Kidney (tissue), 14 donors: ENCODE measurements around the gene NEK6. TPM values are rescaled to one million over a fixed set of nuclear protein-coding genes. Genes with fewer than 3 reads are reported as not detected.

Experiments used
- DNase-seq, 5 donors: peaks; one replicate each; pipeline ENCODE4 v3.0.0-alpha.2; 2013 to 2020
- FAIRE-seq: peaks from 2 replicates; lab custom pipeline; 2012; peaks lifted over from hg19 to GRCh38; lab: Jason Lieb, UNC
- H3K27ac ChIP-seq, 2 donors: one replicate each; pipeline ENCODE4 v1.7.0; 2013; ENCODE audit warnings: low read depth in 2 of 2, low read length in 2 of 2, inconsistent platforms in 1 of 2
- H3K27me3 ChIP-seq: one replicate; pipeline ENCODE4 v1.7.1; 2013; ENCODE audit warnings: low read length, inconsistent platforms; ENCODE audit not compliant: control insufficient read depth, insufficient read depth
- H3K36me3 ChIP-seq, 3 donors: one replicate each; pipeline versions ENCODE4 v1.7.0 to v1.7.1; 2013; ENCODE audit warnings: low read length in 3 of 3, control low read depth in 1 of 3, inconsistent platforms in 1 of 3; ENCODE audit not compliant: insufficient read depth in 3 of 3, control insufficient read depth in 2 of 3
- H3K4me1 ChIP-seq, 3 donors: one replicate each; pipeline versions ENCODE4 v1.7.0 to v1.7.1; 2013; ENCODE audit warnings: low read length in 3 of 3, inconsistent platforms in 1 of 3, low read depth in 1 of 3; ENCODE audit not compliant: control insufficient read depth in 2 of 3, insufficient read depth in 2 of 3
- H3K4me3 ChIP-seq, 3 donors: one replicate each; pipeline versions ENCODE4 v1.7.0 to v1.8.1; 2013; ENCODE audit warnings: low read length in 3 of 3, control low read depth in 1 of 3, inconsistent platforms in 1 of 3
- H3K9ac ChIP-seq, 3 donors: one replicate each; pipeline versions ENCODE4 v1.7.0 to v1.7.1; 2013; ENCODE audit warnings: low read length in 3 of 3, control low read depth in 1 of 3, inconsistent platforms in 1 of 3
- H3K9me3 ChIP-seq, 3 donors: one replicate each; pipeline versions ENCODE4 v1.7.0 to v1.7.1; 2013; ENCODE audit warnings: low read length in 3 of 3, control low read depth in 1 of 3, inconsistent platforms in 1 of 3; ENCODE audit not compliant: control insufficient read depth in 2 of 3, insufficient read depth in 1 of 3
- CTCF ChIP-seq: IDR thresholded peaks from 3 replicates; pipeline ENCODE4 v1.5.1; 2012; ENCODE audit warnings: mild to moderate bottlenecking, moderate library complexity, borderline replicate concordance; ENCODE audit not compliant: insufficient read depth; ENCODE audit errors: extremely low read depth
- intact Hi-C: fragments of 100-400 bp; cut with DNase I; formaldehyde crosslinking; loops from one replicate; pipeline ENCODE4 v1.11.1; 2022
- polyA plus RNA-seq: library from polyadenylated mRNA; stranded (reverse); fragments of 350-450 nt; fragmentation: Illumina TruSeq; extraction: RNeasy Lipid Tissue Mini Kit (QIAGEN cat#74804); gene quantifications from one replicate; pipeline ENCODE4 v1.2.3, GENCODE V29; 2014; ENCODE audit warnings: low read depth, low replicate concordance; ENCODE audit not compliant: insufficient read depth
- total RNA-seq: library from RNA; stranded (reverse); fragmentation: NEBNext Ultra II Directional; extraction: Animal tissue kit (Norgen Biotek cat#: 25700); gene quantifications from one replicate; pipeline ENCODE4 v1.2.1, GENCODE V29; 2021
- donor health status: control.
- donor health status: control.
- donor health status: control.
- donor health status: control.
- donor health status: control.
- donor health status: DM: yes; HTN: yes; CAD: no.
- donor health status: Normal renal cell carcinoma (clear cell type).

NEK6 gene
- total and polyA plus RNA-seq, 2 donors from 2014 or later = 14.9 to 82.1 TPM

DNA sequence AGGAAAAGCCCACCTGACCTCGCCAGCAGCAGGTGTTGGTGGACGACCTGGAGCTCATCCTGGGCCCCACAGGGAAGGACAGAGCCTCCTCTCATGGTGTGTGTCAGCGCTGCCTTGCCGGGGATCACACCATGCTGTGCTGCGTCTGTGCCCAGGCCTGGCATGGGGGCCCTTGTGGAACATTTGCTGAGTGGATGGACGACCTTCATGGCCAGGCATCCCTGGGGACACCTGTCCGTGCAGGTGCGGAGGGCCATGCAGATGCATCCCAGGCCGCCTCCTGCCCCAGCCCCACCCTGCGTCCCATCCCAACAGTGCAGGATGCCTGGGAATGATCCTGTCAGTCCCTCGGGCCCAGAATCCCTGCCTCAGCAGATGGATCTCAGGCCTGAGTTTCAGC is 73.8 kb downstream of the NEK6 start:
- no peak for TF ChIP-seq CTCF

DNA sequence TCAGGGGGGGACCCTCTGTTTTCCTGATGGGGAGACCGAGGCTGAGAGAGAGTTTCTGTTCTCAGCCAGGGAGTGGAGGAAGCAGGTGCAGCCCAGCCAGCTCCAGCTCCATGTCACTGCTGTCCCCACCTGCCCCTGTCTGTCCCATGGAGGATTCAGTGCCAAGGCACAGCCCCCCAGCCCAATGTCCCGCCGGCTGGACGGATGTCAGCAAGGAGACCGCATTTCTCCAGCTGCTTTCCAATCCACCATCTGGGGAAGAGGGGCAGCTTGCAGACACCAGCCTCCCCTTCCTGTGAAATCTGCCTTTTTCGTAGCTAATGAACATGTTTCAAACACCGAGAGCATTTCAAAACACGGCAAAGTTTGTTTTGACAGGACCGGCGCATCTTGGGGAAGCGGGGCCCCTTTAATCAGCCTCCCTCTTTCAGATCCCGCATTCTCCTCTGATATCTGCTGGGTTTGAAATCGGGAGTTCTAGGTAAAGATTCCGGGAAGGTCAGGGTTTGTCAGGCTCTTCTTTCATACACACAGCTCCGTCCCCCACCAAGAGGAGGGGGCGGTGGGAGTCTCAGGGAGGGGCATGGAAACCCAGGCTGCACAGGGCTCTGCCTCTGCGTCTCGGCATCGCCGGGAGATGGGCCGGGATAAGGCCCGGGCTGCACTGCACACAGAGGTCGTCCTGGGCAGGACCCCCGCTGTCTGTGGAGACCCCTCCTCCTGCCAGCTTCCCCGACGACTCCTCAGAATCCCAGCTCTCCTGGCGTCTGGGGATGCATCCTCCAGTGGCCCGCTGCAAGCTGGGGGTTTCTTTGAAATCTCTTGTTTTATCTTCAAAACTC is 74.8 kb downstream of the NEK6 start:
- FAIRE-seq = no peak
- no peaks in the 10 kb centered on the region for H3K27me3 ChIP-seq
- peaks cover 2 to 10% (median 8%) of the 10 kb centered on the region in 3 donors for H3K36me3 ChIP-seq
- peaks cover 2 to 3% (median 2%) of the 10 kb centered on the region in 3 donors for H3K9me3 ChIP-seq
- intact Hi-C loops = no loop called here
- DNase-seq = peak in 3 of 5 donors; percentile 23 to 27 (median 26)
- no peaks in the 10 kb centered on the region for H3K4me1 ChIP-seq
- no peak overlapping the region for H3K9ac ChIP-seq
- H3K27ac ChIP-seq = no peak overlapping the region
- no peak overlapping the region for H3K4me3 ChIP-seq
- TF ChIP-seq CTCF = no peak

More for the DNA sequence above, 73.8 kb downstream of the NEK6 start:
- H3K9ac ChIP-seq = no peak overlapping the region
- peaks cover 0 to 9% (median 5%) of the 10 kb centered on the region in 3 donors for H3K36me3 ChIP-seq
- intact Hi-C loops = no loop called here
- H3K27ac ChIP-seq = no peak overlapping the region
- FAIRE-seq (no peak), DNase-seq (no peak)
- H3K4me3 ChIP-seq = no peak overlapping the region
- H3K4me1 ChIP-seq = no peaks in the 10 kb centered on the region
- no peaks in the 10 kb centered on the region for H3K27me3 ChIP-seq
- H3K9me3 ChIP-seq = no peaks in the 10 kb centered on the region

DNA sequence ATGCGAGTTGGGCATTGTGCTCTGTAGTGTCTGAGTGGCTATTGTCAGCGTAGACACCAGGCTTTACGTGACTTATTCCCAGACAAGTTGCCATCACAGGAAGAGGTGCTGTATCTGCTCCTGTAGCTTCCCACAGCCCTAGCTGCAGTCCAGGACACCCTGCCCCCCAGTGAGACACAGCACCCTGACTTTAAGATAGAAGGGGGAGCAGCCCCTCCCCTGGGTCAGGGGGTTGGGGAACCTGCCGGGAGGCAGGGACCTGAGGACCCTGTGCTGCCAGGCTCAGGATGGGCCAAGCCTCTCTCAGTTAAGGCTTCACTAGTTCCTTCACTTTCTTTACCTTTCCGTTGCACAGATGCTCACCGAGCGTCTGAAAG is 75.4 kb downstream of the NEK6 start:
- no peaks in the 10 kb centered on the region for H3K4me1 ChIP-seq
- H3K36me3 ChIP-seq = peaks cover 3 to 12% (median 6%) of the 10 kb centered on the region in 3 donors
- H3K27ac ChIP-seq = no peak overlapping the region
- DNase-seq = no peak
- no peaks in the 10 kb centered on the region for H3K27me3 ChIP-seq
- FAIRE-seq = no peak
- H3K9ac ChIP-seq = no peak overlapping the region
- no peak for TF ChIP-seq CTCF
- intact Hi-C loops = no loop called here
- peaks cover 2 to 5% (median 3%) of the 10 kb centered on the region in 3 donors for H3K9me3 ChIP-seq
- H3K4me3 ChIP-seq = no peak overlapping the region
